NCI-H82 treated with DMSO at 0.1 percent for 48 hours (cell line): Measurements from ENCODE around the gene ASS1.

ENCODE experiments used
- DNase-seq: peaks from one replicate; lab custom pipeline; 2025; ENCODE audit not compliant: unreplicated experiment; lab: John Stamatoyannopoulos, UW

The ASS1 gene

DNA sequence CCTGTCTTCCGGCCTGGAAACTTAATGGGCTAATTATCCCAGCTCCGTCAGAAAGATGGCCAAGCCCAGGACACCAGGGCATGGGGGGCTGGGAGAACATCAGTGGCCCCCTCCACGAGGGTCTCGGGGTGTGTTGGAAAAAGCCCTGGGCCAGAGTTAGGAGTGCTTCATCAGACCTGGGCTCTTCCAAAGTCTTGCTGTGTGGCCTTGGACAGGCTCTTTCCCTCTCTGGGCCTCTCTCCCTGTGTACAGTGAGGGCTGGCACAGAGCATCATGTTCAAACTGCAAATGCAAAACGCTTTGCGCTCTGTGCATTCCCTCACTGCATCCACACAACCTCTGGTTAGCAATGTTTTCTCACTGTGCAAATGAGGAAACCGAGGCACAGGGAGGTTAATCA, 48.3 kb downstream of the ASS1 start:
- DNase-seq = no peak

DNA sequence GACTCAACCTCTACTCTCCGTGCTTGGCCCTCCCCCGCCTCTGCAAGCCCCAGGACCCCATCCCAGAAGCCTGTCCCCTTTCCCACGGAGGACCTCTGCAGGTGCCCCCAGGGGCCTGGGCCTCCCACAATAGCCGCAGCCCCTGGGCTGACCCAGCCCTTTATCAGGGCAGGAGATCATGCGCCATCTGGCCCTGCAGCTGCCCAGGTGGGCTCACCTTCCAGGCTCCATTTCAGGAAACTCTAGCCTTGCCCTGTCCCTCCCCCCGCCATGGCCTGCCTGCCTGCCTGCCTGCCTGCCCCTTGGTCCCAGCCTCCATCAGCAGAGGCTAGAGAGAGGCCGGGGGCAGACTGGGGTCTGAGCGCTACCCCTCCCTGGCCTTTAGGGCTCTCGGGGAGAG, 48.7 kb downstream of the ASS1 start:
- DNase-seq = no peak

DNA sequence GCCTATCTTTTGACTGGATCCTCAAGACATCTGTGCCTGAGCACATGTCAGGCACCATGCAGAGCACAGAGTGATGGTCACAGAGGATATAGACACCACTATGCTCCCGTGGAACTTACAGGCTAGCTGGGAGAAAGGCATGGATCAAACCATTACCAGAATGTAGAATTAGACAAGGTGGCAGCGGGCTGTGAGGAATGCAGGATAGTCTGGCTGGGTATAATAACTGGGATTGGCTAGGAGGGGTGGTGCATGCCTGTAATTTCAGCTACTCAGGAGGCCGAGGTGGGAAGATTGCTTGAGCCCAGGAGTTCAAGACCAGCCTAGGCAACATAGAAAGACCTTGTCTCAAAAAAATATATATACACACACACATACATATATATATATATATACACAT, 50.3 kb downstream of the ASS1 start:
- no peak for DNase-seq

DNA sequence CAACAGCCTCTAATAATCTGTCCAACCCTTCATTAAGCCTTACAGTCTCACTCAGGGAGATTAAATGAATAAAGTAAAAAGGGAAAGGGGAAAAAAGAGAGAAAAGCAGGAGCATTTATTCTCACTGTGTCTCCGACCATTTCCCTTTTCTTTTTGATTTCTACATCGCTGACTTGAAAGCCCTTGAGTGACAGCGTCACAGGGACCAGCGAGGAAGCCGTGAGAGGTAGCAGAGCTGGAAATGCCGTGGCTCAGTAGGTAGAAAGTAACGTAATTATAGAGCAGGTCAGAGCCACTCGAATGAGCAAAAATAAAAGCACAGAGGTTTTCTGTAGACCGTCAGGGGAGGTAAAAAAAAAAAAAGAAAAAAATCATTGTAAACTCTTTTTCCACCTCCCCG, 52.4 kb downstream of the ASS1 start:
- DNase-seq = no peak

DNA sequence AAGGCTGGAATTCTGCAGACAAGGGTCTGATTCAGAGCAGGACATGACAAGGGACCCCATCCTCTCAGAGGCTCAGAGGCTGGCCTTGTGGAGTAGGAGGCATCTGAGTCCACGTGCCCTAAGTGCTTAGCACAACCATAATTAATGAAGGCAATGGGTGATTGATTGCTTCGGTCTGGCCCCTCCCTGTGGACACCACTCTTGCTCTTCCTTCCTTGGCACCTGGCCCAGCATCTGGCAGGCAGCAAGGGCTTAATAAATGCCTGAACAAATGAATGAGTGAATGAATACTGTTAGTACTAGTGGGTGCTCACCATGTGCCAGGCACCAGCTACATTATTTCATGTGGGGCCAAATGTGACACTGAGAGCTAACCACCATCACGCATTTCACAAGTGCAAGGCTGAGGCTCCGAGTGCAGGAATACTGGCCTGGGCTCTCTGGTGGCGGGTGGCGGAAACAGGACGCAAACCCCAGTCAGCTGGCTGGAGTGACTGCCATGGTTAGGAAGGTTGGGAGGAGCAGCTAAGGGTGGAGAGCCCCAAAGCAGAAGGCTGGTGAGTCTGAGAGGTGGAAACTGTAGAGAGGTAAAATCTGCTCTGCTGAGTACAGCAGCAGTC, 53.6 kb downstream of the ASS1 start:
- no peak for DNase-seq

DNA sequence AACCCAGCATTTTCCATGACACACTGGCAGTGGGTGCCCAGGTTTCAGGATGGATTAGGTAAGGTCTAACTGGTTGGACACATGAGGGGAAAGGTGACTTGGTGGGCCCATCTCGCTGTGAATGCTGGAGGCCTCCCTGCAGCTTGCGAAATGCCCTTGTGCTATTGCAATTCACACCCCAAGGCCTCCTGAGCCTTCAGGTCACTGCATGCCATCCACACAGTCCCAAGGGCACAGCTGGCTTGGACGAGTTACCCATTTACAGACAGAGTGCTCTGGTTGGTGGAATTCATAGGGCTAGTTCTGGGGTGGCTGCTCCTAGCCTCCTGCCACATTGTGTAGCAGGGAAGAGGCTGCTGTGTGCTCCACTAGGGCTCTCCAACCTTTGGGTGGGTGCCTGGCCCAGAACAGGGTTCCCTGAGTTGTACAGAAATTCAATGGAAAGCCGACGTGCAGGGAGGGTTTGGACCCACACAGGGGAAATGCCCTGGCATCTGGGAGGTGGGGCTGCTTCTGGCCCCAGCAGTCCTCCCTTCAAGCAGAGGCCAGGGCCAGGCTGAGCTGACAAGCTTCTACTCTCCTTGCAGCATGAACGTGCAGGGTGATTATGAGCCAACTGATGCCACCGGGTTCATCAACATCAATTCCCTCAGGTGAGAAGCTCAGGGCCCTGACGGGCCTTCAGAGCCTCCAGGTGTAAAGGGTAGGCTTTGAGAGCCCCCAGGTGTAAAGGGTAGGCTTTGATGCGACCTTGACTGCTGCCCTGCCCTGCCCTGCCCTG, 54.3 kb downstream of the ASS1 start:
- no peak for DNase-seq

DNA sequence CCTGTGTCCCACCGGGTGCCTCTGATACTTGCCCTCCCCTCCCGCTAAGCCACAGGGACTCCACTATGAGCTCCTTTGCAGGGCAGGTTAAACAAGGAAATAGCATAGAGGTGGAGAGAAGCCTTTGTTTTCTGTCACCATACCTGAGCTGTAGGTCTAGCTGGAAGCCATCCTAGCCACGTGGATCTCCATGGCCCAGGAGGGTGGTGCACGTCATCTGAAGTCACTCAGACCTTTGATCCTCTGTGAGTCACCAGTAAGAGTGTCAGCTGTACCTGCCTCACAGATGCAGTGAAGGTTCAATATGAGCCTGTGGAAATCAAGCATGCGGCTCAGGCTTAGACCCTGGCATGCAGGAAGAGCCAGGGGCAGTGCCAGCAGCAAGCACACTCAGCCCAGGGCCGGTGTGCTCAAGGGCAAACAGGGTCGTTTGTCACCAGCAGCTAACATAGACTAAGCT, 55.1 kb downstream of the ASS1 start:
- no peak for DNase-seq

DNA sequence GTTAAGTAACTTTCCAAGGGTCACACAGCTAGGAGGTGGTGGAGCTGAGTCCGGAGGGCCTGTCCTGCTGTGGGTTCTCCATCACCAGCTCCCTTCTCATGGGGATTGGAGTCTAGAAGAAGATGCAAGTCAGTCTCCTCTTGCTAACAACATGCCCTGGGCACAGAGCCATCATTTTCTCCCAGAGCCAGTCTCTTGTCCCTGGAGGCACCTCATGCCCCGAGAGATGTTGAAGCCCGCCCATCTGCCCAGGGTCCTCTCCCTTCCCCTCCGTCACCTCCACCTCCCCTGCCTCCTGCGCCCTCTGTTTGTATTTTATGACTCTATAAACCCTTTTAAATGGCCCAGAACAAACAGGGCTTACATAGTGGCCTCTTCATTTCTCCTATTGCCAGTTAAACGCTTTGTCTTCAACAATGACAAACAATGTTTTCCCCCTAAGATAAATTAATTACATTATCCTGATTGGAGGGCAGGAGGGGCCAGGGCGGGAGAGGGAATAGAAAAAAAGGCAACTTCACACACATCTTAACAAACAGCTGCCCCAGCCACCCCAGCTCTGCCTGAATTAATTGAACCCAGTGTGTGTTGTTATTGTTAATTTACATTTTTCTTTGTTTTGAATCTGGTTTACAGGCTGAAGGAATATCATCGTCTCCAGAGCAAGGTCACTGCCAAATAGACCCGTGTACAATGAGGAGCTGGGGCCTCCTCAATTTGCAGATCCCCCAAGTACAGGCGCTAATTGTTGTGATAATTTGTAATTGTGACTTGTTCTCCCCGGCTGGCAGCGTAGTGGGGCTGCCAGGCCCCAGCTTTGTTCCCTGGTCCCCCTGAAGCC, 55.8 kb downstream of the ASS1 start:
- no peak for DNase-seq

DNA sequence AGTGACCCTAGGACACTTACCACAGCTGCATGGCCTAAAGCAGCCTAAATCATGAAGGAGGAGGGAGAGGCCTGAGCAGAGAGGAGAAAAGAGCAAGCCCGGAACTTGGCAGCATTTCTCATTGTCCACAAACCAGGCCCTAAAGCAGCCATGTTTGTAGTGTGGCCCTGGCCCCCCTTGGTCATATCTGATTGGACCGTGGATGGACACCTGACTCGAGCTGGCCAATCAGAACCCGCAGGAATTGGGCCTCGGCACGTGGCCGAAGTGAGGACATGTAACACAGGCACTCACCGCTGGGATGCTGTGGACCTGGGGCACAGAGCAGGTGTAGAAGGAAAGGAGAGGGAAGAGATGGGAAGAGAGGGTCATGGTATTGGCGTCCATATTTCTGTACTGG, 56.9 kb downstream of the ASS1 start:
- DNase-seq = no peak

DNA sequence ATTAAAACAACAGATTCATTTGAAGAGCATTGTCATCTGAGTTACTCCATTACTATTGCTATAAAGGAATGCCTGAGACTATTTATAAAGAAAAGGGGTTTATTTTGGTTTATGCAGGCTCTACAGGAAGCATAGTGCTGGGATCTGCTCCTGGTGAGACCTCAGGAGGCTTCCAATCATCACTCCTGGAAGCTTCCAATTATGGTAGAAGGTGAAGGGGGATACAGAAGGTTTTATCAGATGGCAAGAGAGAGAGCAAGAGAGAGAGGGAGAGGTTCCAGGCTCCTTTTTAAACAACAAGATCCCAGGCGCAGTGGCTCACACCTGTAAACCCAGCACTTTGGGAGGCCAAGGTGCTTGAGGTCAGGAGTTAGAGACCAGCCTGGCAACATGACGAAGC, 63.5 kb downstream of the ASS1 start:
- no peak for DNase-seq

DNA sequence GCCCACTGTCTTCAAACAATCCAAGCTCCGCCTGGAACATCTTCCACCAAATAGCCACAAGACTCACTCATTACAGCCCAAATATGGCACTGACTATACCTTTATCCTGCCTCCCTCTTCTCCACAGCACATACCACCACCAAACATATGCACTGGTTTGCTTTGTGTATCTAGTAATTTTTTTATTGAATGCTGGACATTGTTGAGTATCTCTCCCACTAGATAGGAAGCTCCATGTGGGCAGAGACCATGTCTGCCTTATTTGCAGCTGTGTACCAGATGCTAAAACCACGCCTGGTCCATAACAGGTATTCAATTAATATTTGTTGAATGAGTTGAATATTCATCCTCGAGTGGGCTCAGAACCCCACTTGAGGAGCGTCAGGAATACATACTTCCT, 67.4 kb downstream of the ASS1 start:
- no peak for DNase-seq

DNA sequence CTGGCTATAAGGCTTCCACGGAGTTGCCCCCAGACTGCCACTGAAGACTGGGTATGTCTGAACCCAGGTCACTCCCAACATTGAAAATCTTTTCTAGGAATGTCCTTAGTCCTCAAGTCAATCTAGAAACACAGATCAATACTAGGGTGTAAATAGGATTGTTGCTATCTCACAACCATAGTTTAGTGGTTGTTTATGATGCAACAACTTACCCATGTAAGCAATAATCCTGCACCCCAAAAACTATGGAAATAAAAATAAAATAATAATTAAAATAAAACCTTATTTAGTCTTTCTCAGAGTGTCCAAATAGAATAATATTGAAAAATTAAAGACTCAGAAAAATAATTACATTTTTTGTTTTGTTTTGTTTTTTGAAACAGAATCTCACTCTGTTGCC, 68.3 kb downstream of the ASS1 start:
- DNase-seq = no peak

DNA sequence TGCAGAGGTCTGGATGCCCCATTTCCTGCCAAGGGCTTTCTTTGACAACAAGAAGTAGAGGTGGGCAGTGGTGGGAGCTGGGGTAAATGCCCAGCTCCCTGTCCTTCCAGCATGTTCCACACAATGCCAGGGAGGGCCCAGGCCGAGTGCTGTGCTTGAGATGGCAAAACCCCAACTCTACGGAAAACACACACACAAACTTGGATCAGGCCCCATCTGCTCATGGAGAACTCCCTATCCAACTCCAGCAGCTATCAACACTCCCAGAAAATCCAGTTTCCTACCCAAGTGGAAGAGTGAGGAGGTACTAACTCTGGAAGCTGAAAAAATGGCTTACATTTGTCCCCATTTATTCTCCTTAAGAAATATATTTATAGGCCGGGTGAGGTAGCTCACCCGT, 73.5 kb downstream of the ASS1 start:
- no peak for DNase-seq

DNA sequence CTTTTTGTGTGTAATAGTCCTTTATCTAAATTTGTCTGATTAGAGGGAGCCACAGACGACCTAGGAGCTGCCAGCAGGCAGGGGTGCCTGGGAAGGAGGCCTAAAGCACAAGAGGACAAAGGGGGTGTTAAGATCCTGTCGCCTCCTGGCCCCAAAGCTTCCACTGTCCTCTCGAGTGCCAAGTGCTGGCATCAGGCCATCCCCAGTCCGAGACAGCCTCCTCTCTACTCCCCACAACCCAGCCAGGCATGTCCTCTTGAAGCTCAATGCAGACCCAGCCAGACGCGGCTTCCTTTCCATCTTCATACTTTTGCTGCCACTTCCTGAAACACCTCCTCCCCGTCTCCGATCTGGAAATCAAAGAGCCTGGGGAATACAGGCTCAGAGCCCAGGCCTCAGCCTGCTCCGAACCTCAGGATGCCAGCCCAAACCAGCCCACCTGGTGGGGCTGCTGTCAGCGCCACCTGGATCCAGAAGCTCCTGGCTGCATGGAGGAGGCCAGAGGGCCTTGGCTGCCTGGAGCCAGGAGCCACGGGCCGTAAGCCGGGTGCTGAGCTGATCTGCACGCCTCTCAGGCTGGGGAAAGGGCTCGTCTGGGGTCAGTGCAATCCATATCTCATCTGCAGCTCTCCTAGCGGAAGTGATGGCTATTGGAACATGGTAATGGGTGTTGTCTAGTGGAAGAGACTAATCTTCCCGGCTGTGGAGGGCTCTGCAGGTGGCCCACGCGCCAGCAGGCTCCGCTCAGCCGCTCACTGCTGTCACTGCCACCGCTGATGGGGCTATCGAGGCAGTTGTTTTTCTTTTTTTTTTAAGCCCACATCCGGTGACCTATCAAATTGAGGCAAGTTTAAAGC, 74.4 kb downstream of the ASS1 start:
- DNase-seq = no peak

DNA sequence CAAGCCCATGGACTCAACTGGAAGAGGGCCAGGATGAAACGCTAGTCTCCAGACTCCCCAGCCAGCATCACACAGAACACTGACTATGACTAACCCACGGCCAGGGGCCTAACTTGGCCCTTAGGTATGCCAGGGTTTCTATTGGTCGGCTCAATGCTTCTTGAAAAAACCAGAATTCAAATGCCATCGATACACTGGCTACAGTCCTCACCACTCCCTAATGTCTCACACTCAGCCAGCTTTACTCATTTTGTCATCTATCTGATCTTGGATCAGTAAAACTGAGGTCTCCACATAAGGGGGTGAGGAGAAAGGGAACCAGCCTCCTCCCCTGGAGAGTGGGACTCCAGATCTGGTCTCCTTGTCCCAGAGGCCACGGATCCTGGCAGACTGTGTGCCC, 75.2 kb downstream of the ASS1 start:
- DNase-seq = no peak

DNA sequence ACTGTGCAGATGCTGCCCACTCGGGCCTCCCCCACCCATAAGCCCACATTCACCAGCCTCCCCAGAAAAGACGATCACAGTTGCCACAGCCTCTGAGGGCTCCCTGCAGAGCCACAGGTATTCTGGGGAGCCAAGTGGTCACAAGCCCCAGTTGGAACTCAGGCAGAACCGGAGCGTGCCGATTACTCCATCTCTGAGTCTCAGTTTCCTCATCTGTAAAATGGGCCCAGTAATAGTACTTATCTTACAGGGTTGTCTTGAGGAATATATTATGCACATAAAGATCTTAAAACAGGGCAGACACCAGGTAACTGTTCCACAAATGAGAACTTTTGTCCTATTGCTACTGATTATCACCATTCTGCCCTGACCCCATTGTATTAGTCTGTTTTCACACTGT, 77.0 kb downstream of the ASS1 start:
- no peak for DNase-seq

DNA sequence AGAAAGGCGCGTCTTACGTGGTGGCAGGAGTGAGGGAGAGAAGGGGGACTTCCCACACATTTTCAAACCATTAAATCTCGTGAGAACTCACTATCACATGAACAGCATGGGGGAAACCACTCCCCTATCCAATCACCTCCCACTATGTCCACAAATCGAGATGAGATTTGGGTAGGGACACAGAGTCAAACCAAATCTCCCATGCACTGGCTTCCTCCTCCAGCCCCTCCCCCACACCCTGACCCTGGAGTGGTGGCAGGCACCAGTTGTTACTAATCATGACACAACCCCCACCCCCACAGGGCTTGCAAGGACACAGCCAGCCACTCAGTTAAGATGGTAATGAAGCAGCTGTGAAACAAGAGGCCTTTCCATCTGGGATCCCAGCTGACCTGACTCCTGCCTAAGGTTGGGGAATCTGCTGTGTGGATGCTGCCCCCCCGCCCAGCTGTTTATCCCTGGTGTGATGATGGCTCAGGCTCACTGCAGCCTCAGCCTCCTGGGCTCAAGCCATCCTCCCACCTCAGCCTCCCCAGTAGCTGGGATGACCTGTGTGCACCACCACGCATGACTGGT, 77.6 kb downstream of the ASS1 start:
- peak; percentile 88 for DNase-seq

DNA sequence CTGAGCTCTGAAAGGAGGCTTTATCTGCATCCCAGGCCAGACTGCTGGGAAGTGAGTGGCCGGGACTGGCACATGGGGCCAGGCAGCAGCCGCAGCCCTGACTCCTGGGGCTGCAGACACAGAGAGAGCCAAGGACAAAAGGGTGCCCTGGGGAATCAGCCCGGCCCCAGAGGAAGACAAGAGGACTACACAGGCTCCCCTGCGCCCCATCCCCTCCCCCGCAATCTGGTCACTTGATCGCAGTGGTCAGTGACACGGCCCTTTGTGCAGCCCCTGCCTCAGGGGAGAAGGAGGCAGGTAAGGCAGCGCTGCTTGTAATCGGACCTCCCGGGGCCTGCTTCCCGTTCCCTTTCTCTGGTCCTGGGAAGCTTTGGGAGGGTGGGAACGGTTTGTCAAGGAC, 79.2 kb downstream of the ASS1 start:
- no peak for DNase-seq

DNA sequence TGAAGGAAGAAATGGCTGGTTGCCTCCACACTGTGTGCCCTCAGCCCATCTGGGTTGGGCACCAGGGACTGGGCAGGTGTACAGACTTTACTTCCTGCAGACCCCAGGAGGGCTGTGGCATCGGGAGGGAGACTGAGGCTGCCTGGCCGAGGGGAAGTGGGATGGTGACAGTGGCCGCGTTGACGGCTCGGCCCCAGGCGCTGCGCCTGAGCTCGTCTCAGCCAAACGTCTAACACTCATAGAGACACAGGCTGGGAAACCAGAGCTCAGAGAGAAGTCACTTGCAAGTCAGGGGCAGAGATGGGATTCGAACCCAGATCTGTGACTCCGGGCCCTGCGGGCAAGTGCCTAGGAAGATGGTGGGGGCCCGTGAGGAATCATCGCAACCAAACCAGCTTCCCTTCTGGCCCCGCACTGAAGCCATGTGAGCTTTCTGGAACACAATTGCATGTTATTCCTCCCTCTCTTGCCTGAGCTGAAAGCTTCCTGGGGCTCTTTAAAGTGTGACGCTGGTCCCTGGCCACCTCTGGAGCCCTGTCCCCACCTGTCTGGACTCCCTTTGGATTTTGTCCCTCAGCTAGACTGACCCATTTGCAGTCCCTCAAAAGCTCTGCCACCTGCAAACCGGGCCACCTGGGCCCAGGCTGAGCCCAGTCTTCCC, 81.6 kb downstream of the ASS1 start:
- DNase-seq = no peak
